Measurements from ENCODE around the gene DBF4B.

DBF4B gene

DNA sequence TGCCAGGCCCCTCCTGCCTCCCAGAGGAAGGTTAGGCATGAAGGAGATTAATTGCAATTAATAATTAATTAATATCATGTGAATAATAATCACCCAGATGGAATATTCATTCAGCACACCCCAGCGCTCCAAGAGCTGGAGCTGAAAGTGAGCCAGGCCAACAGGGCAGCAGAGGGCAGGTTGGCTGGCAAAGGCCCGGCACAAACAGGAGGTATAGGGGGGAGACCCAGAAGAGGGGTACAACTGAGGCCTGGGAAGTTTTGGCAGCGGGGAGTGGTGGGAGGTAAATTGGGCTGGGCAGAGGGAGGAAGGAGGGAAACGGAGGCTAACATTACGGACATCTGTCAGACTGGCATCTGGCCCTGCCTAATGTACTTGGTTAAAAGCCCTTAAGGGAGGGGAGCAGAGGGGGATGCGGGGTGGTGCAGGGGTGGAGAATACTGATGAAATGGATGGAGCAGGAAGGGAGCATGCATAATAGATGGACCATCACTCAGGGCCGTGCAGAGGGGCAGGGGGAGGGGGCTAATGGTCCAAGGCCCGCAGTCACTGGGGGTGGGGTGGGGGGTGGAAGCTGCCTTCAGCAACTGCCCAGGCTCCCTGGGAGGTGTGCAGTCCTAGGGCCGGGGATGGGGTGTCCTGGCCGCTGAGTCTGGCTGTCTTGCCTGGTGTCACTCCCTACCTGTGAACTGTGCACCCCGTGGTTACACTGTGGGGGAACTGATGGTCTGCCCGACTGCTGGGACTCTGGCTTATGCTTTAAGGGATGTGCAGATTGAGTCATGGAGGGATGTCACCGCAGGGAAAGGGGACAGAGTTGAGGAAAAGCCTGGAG is 52.2 kb downstream of the DBF4B start:
- no peak for DNase-seq

DNA sequence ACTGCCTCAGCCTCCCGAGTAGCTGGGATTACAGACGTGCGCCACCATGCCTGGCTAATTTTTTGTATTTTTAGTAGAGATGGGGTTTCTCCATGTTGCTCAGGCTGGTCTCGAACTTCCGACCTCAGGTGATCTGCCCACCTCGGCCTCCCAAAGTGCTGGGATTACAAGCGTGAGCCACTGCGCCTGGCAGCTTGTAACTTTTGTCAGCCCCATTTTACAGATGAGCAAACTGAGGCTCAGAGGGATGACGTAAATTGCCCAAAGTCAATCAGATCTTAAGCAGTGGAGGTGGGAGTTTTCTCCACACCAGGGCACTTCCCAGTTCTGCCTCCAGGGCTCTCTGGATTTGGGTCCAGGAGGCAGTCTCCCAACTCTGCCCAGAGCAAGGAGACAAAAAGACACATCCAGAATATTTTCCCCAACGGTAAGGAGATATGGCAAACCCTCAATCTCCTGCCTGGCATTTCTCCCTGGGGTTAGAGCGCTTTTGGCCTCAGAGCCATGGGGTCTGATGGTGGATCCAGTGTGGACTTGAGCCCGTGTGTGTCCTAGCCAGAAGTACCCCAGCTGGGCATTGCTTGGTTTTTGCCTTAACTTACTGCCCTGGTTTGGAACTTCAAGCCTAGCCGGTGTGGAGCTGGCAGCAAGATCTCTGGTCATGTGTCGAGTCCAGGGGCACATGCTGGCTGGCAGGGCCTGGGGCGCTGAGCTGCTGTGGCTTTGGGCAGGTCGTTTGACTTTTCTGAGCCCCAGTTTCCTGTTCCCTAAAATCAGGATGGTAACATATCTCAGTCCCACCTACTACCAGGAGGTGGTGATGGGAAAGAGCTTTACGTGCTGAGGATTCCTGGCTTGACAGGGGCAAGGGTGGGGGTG is 53.7 kb downstream of the DBF4B start:
- DNase-seq: no peak

DNA sequence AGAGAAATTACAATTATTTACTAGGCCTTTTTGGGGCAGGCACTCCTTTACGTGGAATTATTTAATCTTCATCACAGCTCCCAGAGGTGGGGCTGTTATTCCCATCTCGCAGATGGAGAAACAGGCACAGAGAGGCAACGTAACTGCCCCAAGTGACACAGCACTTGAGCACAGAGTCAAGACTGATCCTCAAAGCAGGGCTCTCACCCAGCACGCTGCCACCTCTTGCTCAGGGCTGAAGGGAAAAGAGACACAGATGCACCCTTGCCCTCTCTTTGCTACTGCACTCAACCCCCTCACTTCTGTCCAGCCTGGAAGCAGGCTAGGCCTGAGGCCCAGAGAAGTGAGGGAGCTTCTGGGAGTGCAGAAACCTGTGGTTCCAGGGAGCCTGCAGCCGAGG is 54.7 kb downstream of the DBF4B start:
- no peak for DNase-seq

DNA sequence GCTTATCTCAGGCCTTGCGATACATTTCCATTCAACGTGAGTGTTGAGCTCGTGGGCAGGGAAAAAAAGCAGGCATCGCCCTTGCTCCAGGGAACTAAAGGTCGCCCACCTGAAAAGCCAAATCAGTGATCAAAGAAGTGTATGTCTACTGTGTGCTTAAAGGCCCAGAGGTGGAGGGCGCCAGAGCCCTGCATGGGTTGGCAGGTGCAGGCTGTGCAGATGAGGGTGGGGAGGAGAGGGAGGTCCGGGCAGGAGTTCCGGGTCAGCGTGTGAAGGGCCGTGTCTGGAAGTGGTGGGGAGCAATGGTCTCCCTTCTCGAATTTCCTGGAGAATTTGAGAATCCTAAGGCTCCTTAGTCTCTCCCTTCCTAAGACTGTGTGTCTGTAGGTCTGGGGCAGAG is 57.5 kb downstream of the DBF4B start:
- DNase-seq: no peak

DNA sequence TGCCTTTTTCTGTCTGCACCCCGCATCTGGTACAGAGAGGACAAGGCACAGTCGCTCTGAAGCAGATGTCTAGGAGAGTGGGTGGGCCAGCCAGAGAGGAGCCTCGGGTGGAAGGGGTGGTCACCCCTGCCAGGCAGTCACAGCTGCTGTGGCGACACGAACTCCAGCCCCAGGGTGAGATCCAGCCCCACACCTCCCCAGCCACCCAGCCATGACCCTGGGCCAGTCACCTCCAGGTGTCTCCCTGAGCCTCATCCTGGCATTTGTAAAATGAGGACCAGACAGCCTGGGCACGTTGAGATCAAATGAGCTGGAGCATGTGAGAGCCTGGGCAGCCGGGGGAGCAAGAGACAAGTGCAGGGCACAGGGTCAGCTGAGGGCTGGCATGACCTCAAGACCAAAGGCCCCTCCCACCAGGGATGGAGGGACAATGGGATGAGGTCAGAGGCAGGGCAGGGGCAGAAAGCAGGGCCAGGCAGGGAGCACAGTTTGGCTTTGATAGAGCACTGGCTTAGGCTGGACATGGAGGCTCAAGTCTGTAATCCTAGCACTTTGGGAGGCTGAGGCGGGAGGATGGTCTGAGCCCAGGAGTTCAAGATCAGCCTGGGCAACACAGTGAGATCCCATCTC is 58.1 kb downstream of the DBF4B start:
- no peak for DNase-seq

DNA sequence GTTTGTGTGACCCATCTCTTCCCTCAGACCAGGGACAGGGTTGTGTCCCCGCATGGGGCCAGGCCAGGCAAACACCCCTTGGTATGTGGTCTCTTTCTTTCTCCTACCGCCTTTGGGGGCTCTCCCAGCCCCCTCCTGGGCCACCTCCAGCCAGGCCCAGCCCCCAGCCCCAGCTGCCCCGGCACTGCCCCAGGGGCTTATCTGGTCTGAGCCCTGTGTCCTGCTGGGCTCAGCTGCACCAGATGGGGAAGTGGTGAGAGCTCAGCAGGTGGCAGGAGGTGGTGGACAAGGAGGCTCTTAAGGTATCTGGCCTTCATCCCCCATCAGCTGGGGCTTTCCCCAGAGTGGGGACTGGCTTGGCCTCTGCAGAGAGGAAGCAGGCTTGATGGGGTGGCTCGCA is 59.0 kb downstream of the DBF4B start:
- no peak for DNase-seq

DNA sequence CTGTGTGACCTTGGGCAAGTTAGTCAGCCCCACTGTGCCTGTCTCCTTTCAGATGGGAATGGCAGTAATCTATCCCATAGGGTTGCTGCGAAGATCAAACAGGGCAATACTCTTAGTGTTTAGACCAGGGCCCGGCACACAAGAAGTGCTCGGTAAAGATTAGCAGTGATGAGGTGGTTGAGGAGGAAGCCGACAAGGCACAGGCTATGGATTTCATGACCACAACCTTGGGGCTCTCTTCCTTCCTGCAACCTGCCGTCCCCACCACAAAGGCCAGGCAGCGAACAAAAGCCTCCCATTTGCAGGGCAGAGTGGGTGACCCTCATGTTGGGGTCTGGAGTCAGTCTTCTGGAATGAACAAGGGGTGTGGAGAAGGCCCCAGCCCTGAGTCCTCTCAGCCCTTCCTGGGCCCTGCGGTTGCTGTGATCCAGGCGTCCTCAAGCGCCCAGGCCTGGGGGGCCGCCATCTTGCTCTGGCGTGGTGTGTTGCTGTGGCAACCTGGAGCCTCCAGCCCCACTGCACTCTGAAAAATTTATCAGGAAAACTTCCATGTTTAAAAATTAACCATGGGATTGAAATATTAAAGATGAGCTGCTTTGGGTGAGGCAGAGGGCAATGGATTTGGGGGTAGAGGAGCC is 60.2 kb downstream of the DBF4B start:
- DNase-seq: no peak

DNA sequence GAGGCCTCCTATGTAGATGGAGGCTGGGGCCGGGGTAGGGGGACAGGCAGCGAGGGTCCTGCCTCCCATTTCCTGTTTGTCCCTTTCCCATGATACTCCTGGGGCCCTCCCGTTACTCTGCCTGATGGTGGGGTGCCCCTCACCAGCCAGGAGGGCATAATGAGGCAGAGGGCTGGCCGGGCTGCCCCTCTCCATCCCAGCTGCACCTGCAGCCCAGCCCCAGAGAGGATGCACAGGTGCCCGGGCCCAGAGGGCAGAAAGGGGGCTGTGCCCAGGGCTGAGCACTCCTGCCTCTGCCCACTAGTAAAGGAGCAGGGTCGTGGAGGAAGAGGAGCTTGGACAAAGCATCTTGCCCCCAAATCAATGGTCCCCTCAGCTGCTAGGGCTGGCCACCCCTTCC is 60.8 kb downstream of the DBF4B start:
- DNase-seq: no peak

DNA sequence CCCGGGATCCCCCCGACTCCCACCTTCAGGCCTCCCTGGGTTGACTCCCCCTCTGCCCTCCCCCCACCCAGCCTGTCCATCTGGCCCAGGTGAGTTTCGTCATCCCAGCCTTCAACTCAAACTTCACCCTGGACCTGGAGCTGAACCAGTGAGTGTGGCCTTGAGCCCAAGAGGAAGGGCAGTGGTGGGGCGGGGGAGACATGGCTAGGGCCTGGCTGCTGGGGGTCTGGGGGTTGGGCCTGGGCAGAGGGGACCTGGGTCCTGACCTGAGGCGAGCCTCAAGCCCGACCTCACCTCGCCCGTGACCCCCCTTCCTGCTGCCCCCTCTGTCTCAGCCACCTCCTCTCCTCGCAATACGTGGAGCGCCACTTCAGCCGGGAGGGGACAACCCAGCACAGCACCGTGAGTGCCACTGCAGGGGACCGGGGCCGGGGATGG is 61.2 kb downstream of the DBF4B start:
- no peak for DNase-seq

DNA sequence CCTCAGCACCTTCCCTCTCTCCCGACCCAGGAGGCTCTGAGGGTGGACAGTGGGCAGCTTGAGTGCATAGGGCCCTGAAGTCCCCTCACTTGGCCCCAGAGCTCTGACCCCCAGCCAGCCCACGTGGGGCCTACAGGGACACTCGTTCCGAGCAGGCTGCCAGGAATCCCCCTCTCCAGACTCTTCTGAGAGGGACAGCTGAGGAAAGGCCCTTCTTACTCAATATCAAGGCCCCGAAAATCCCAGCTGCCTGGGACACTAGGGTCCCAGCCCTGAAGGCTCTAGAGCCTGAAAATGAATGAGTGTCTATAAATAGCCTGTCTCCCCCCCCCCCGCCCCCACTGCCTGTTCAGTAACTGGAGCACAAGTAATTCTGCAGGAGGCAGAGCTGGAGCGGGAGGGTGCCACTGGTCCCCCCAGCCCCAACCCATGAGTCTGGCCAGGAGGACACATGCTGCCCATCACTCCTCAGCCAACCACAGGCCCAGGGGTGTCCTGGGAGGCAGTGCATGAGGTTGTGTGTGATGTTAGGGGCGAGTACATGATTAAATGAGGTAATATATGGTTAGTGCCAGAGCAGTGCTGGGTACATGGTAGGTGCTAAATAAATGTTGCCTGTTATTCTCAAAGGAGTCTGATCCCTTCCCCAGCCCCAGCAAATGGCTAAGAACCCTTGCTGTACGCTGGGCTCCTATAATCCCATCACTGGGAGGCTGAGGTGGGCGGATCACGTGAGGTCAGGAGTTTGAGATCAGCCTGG is 61.9 kb downstream of the DBF4B start:
- DNase-seq: no peak

DNA sequence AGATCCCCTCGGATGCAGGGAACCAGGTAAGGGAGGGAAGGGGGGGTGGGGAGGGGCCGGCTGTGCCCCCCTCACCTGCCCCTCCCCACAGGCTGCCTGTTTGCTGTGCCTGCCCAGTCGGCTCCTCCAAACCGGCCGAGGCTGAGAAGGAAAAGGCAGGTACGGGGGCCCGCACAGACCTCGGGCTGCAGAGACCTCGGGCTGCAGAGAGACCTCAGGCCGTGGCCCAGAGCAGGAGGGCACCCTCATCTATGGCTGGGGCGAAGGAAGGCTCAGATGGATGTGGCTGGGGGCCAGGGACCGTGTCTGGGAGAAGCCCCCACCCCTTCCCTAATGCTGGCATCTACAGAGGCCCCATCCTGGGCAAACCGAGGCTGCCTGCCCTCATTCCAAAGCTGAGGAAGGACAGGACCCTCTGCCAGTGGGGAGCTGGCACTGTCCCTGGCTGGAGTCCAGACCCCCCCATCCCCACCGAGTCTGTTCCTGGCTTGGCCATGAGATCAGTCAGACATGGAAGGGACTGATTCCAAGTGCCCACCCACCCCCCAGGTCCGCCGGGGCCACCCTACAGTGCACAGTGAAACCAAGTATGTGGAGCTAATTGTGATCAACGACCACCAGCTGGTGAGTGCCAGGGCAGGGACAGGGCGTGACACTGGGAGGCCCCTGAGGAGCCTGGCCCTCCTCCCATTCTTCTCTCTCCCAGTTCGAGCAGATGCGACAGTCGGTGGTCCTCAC is 64.0 kb downstream of the DBF4B start:
- DNase-seq: no peak

DNA sequence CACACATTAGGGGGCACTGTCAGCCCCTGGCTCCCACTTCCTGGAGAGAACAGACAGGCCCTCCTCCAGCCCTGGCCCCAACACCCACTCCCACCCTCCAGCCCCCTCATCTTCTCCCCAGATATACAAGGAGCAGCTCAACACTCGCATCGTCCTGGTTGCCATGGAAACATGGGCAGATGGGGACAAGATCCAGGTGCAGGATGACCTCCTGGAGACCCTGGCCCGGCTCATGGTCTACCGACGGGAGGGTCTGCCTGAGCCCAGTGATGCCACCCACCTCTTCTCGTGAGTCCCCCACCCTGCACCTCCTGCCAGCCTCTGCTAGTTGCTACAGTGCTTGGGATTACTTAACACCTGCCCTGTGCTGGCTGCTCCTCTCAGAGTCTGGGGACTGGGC is 64.7 kb downstream of the DBF4B start:
- no peak for DNase-seq

DNA sequence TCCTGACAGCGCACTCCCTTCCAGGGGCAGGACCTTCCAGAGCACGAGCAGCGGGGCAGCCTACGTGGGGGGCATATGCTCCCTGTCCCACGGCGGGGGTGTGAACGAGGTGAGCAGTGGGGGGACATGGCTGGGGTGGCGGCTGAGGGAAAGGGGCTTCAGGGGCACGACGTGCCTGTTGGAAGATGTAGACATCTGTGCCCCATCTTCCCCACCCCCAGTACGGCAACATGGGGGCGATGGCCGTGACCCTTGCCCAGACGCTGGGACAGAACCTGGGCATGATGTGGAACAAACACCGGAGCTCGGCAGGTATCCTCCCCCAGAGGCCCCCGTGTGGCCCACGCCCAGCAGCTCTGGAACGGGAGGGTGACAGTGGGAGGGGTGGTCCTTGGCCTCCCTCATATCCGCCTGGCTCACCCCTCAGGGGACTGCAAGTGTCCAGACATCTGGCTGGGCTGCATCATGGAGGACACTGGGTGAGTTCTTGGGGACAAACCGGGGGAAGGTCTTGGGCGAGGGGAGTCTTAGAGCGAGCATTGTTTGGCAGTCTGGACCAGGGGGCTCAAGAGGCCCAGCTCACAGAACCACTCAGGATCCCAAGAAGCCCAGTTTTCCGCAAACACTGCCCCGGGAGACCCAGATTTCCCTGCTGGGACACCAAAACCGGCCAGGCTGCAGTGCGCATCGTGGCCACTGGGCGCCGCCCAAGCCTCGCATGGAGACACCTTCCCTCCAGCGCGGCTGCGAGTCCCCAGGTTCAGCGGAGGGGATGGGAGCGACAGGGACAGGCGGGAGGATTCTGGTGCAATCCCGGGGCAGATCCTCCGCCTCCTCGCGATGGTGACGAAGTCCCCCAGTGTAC is 66.0 kb downstream of the DBF4B start:
- peak; percentile 91 for DNase-seq

DNA sequence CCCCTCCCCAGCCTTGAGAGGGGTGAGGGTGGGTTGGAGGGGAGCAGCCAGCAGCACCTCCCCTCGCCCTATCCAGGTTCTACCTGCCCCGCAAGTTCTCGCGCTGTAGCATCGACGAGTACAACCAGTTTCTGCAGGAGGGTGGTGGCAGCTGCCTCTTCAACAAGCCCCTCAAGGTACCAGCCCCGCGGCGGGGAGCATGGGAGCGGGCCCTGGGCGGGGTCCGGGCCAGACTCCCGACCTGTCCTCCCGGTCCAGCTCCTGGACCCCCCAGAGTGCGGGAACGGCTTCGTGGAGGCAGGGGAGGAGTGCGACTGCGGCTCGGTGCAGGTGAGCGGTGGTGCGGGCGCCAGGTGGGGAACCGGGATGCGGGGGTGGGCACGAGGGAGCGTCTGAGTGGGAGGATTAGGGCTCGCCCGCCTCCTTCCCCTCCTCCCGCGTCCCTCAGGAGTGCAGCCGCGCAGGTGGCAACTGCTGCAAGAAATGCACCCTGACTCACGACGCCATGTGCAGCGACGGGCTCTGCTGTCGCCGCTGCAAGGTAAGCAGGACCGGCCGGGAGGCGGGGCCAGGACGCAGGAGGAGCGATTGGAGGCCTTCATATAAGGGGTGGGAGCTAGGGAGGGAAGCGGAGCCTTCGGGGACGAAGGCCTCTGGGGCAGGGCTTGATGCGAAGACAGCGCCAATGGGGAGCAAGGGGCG is 66.8 kb downstream of the DBF4B start:
- peak; percentile 98 for DNase-seq

DNA sequence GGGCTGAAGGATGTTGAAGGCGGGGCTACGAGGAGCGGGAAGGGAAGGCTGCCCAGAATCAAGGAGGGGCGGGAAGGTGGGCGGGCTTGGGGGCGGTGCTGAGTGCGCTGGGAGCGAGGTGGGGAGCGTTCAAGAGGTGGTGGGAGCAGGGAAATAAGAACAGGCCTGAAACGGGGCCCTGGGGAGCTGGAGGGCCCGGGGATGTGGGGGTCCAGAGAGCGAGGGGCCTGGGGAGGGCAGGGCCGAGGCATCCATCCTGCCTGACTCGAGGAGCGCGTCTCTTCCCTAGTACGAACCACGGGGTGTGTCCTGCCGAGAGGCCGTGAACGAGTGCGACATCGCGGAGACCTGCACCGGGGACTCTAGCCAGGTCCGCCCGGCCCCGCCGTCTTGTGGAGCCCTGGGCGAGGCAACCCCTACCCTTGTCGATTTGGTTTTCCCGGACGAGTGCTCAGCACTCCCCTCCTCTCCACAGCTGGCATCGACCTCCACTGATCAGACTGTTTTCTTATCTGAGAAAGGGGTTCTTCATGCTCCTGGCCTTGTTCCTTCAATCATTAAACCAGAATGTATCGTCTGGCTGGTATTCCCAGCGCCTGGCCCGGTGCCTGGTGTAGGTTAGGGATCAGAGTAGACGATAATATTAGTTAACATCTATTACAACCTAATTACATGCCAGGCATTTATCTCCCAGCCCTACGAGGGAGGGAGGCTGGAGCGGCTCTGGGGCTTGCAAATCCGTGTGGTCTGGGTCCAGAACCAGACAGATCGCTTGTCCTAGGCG is 67.6 kb downstream of the DBF4B start:
- DNase-seq: no peak

DNA sequence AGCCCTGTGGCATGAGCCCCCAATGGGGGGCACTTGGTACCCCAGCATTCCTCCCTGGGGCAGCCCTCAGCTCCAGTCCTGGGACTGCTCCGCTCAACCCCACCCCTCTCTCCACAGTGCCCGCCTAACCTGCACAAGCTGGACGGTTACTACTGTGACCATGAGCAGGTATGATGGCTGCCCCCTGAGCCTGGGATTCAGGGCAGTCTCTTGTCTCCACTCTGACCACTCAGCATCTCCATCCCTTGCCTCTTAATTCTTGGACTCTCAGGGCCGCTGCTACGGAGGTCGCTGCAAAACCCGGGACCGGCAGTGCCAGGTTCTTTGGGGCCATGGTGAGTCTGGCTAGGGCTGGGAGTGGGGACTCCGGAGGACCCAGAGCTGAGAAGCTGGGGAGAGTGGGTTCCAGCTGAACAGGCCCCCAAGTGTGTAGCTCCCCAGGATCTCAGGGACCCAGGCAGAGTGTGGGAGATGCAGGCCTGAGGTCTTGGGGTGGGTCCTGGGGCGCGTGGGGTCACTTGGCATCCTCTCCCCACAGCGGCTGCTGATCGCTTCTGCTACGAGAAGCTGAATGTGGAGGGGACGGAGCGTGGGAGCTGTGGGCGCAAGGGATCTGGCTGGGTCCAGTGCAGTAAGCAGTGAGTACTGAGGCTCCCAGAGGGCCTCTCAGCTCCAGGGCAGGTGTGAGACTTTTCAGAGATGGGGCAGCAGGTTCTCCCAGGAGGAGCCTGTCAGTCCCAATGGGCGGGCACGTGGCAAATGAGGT is 68.3 kb downstream of the DBF4B start:
- no peak for DNase-seq

DNA sequence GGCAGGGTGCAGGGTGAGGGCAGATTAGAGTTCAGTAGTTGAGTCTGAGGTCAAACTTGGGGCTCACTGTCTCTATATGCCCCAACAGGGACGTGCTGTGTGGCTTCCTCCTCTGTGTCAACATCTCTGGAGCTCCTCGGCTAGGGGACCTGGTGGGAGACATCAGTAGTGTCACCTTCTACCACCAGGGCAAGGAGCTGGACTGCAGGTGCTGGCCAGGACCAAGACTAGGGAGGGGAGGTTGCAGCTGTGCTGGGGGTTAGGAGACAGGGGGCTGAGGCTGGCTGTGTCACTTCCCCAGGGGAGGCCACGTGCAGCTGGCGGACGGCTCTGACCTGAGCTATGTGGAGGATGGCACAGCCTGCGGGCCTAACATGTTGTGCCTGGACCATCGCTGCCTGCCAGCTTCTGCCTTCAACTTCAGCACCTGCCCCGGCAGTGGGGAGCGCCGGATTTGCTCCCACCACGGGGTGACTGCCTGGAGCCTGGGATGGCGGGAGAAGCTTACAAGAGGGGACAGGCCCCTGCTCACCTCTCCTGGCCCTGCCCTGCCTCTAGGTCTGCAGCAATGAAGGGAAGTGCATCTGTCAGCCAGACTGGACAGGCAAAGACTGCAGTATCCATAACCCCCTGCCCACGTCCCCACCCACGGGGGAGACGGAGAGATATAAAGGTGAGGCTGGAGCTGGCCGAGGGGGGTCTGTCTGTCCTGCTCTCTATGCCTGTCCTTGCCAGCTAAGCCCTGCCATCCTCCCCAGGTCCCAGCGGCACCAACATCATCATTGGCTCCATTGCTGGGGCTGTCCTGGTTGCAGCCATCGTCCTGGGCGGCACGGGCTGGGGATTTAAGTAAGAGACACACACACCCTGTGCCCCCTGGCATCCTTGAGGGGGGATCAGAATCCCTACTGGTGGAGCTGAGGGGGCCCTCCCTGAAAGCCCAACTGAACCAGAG is 69.2 kb downstream of the DBF4B start:
- no peak for DNase-seq

Data from activated naive CD4-positive, alpha-beta T cell treated with anti-CD3 and anti-CD28 coated beads, Interleukin-2, amount 50 U/mL, for 16 hours (primary cell).